ENCODE measurements around the gene GAB2. TPM values are rescaled to one million over a fixed set of nuclear protein-coding genes. Genes with fewer than 3 reads are reported as not detected.
A peak's percentile ranks its signal among the peaks of the same experiment; 100 is the strongest.

Gene GAB2
- total RNA-seq, 2 experiments from 2014 or later, result 0.91 to 0.98 TPM

- Mint-ChIP-seq H3K27ac (peak overlapping the region; percentile 92), H3K4me3 (no peak overlapping the region), H3K36me3 (peaks cover 13% of the 10 kb centered on the region), H3K4me1 (peaks cover 34% of the 10 kb centered on the region), H3K27me3 (no peaks in the 10 kb centered on the region), H3K9me3 (no peaks in the 10 kb centered on the region)
- no peak for DNase-seq
These were observed 216.4 kb downstream of the GAB2 start for GRCh38 chr11:78201096-78201818.

GRCh38 chr11:78200553-78200952 lies 217.1 kb downstream of the GAB2 start:
- no peaks in the 10 kb centered on the region for H3K27me3 Mint-ChIP-seq
- DNase-seq, result no peak
- peaks cover 34% of the 10 kb centered on the region for H3K4me1 Mint-ChIP-seq
- H3K4me3 Mint-ChIP-seq, result no peak overlapping the region
- H3K36me3 Mint-ChIP-seq, result peaks cover 15% of the 10 kb centered on the region
- no peaks in the 10 kb centered on the region for H3K9me3 Mint-ChIP-seq
- no peak overlapping the region for H3K27ac Mint-ChIP-seq

GRCh38 chr11:78200061-78200460 lies 217.6 kb downstream of the GAB2 start:
- no peak for DNase-seq
- no peaks in the 10 kb centered on the region for H3K27me3 Mint-ChIP-seq
- H3K4me1 Mint-ChIP-seq, result peaks cover 34% of the 10 kb centered on the region
- H3K9me3 Mint-ChIP-seq, result no peaks in the 10 kb centered on the region
- no peak overlapping the region for H3K27ac Mint-ChIP-seq
- peaks cover 15% of the 10 kb centered on the region for H3K36me3 Mint-ChIP-seq
- H3K4me3 Mint-ChIP-seq, result no peak overlapping the region

GRCh38 chr11:78199653-78200015 lies 218.0 kb downstream of the GAB2 start:
- no peak for DNase-seq
- Mint-ChIP-seq H3K9me3 (no peaks in the 10 kb centered on the region), H3K4me3 (no peak overlapping the region), H3K4me1 (peaks cover 30% of the 10 kb centered on the region), H3K36me3 (peaks cover 14% of the 10 kb centered on the region), H3K27me3 (no peaks in the 10 kb centered on the region), H3K27ac (no peak overlapping the region)

GRCh38 chr11:78199015-78199652 lies 218.5 kb downstream of the GAB2 start:
- DNase-seq, result no peak
- H3K27me3 Mint-ChIP-seq, result no peaks in the 10 kb centered on the region
- H3K4me3 Mint-ChIP-seq, result no peak overlapping the region
- peaks cover 26% of the 10 kb centered on the region for H3K4me1 Mint-ChIP-seq
- H3K27ac Mint-ChIP-seq, result no peak overlapping the region
- no peaks in the 10 kb centered on the region for H3K9me3 Mint-ChIP-seq
- H3K36me3 Mint-ChIP-seq, result peaks cover 13% of the 10 kb centered on the region

GRCh38 chr11:78197816-78198215 lies 219.8 kb downstream of the GAB2 start:
- Mint-ChIP-seq H3K4me1 (peaks cover 31% of the 10 kb centered on the region), H3K36me3 (peaks cover 11% of the 10 kb centered on the region), H3K4me3 (no peak overlapping the region), H3K27ac (no peak overlapping the region), H3K27me3 (no peaks in the 10 kb centered on the region), H3K9me3 (no peaks in the 10 kb centered on the region)
- no peak for DNase-seq

GRCh38 chr11:78196661-78197091 lies 220.9 kb downstream of the GAB2 start:
- Mint-ChIP-seq H3K36me3 (peaks cover 11% of the 10 kb centered on the region), H3K4me1 (peaks cover 26% of the 10 kb centered on the region), H3K9me3 (no peaks in the 10 kb centered on the region), H3K27ac (no peak overlapping the region), H3K27me3 (no peaks in the 10 kb centered on the region), H3K4me3 (no peak overlapping the region)
- no peak for DNase-seq

GRCh38 chr11:78195917-78196560 lies 221.6 kb downstream of the GAB2 start:
- Mint-ChIP-seq H3K4me3 (no peak overlapping the region), H3K27me3 (no peaks in the 10 kb centered on the region), H3K9me3 (no peaks in the 10 kb centered on the region), H3K36me3 (peaks cover 8% of the 10 kb centered on the region), H3K4me1 (peaks cover 23% of the 10 kb centered on the region), H3K27ac (no peak overlapping the region)
- no peak for DNase-seq

GRCh38 chr11:78194490-78194889 lies 223.1 kb downstream of the GAB2 start:
- DNase-seq, result no peak
- H3K4me3 Mint-ChIP-seq, result no peak overlapping the region
- no peaks in the 10 kb centered on the region for H3K9me3 Mint-ChIP-seq
- H3K27me3 Mint-ChIP-seq, result no peaks in the 10 kb centered on the region
- no peak overlapping the region for H3K27ac Mint-ChIP-seq
- peaks cover 7% of the 10 kb centered on the region for H3K36me3 Mint-ChIP-seq
- peaks cover 34% of the 10 kb centered on the region for H3K4me1 Mint-ChIP-seq

- H3K27me3 Mint-ChIP-seq, result no peaks in the 10 kb centered on the region
- peaks cover 7% of the 10 kb centered on the region for H3K36me3 Mint-ChIP-seq
- no peak for DNase-seq
- H3K9me3 Mint-ChIP-seq, result no peaks in the 10 kb centered on the region
- H3K27ac Mint-ChIP-seq, result no peak overlapping the region
- no peak overlapping the region for H3K4me3 Mint-ChIP-seq
- peaks cover 36% of the 10 kb centered on the region for H3K4me1 Mint-ChIP-seq
These were observed 223.8 kb downstream of the GAB2 start for GRCh38 chr11:78193806-78194205.

- no peaks in the 10 kb centered on the region for H3K27me3 Mint-ChIP-seq
- H3K27ac Mint-ChIP-seq, result peak overlapping the region; percentile 67
- no peaks in the 10 kb centered on the region for H3K9me3 Mint-ChIP-seq
- peaks cover 36% of the 10 kb centered on the region for H3K4me1 Mint-ChIP-seq
- no peak for DNase-seq
- peaks cover 7% of the 10 kb centered on the region for H3K36me3 Mint-ChIP-seq
- H3K4me3 Mint-ChIP-seq, result no peak overlapping the region
These were observed 224.7 kb downstream of the GAB2 start for GRCh38 chr11:78192911-78193351.

GRCh38 chr11:78192223-78192719 lies 225.3 kb downstream of the GAB2 start:
- Mint-ChIP-seq H3K9me3 (no peaks in the 10 kb centered on the region), H3K27ac (no peak overlapping the region), H3K4me1 (peaks cover 40% of the 10 kb centered on the region), H3K4me3 (no peak overlapping the region), H3K36me3 (peaks cover 6% of the 10 kb centered on the region), H3K27me3 (no peaks in the 10 kb centered on the region)
- DNase-seq, result no peak

- H3K27me3 Mint-ChIP-seq, result no peaks in the 10 kb centered on the region
- peaks cover 3% of the 10 kb centered on the region for H3K36me3 Mint-ChIP-seq
- H3K4me3 Mint-ChIP-seq, result no peak overlapping the region
- peaks cover 52% of the 10 kb centered on the region for H3K4me1 Mint-ChIP-seq
- no peaks in the 10 kb centered on the region for H3K9me3 Mint-ChIP-seq
- H3K27ac Mint-ChIP-seq, result no peak overlapping the region
- DNase-seq, result no peak
These were observed 226.6 kb downstream of the GAB2 start for GRCh38 chr11:78190871-78191538.

- no peak for DNase-seq
- Mint-ChIP-seq H3K4me1 (peaks cover 56% of the 10 kb centered on the region), H3K27ac (no peak overlapping the region)
These were observed 227.2 kb downstream of the GAB2 start for GRCh38 chr11:78190374-78190773.

GRCh38 chr11:78189851-78190250 lies 227.8 kb downstream of the GAB2 start:
- H3K4me1 Mint-ChIP-seq, result peaks cover 56% of the 10 kb centered on the region
- H3K27ac Mint-ChIP-seq, result peak overlapping the region; percentile 70
- DNase-seq, result no peak
- H3K4me3 Mint-ChIP-seq, result peak overlapping the region; percentile 99
- H3K36me3 Mint-ChIP-seq, result peaks cover 2% of the 10 kb centered on the region
- H3K9me3 Mint-ChIP-seq, result no peaks in the 10 kb centered on the region
- no peaks in the 10 kb centered on the region for H3K27me3 Mint-ChIP-seq

More at GRCh38 chr11:78190374-78190773, 227.2 kb downstream of the GAB2 start:
- Mint-ChIP-seq H3K36me3 (peaks cover 2% of the 10 kb centered on the region), H3K4me3 (no peak overlapping the region), H3K27me3 (no peaks in the 10 kb centered on the region), H3K9me3 (no peaks in the 10 kb centered on the region)

Measured in activated naive CD8-positive, alpha-beta T cell treated with anti-CD3 and anti-CD28 coated beads for 36 hours (primary cell).